Endothelial cell of umbilical vein (primary cell): ENCODE data around the gene RBM6. TPM values are rescaled to one million over a fixed set of nuclear protein-coding genes. Genes with fewer than 3 reads are reported as not detected.
A peak's percentile ranks its signal among the peaks of the same experiment; 100 is the strongest.

Source experiments
- BruUV-seq: library from RNA; stranded (reverse); fragments of 400-500 nt; replicated peaks from 2 replicates; lab custom pipeline; 2021; lab: Mats Ljungman, UMichigan
- CTCF ChIA-PET: fragments of 300-600, 350-600 bp; sonication (Branson Sonifier 250); formaldehyde crosslinking; loops from one replicate; lab custom pipeline; 2021; ENCODE audit warnings: antibody characterized with exemption, inconsistent platforms; lab: Charles Lee
- POLR2A ChIA-PET: fragments of 300-600, 350-600 bp; sonication (Branson Sonifier 250); formaldehyde crosslinking; loops from one replicate; lab custom pipeline; 2021; ENCODE audit warnings: antibody characterized with exemption, inconsistent platforms; lab: Charles Lee
- DNase-seq: peaks from one replicate; pipeline ENCODE4 v3.0.0-alpha.2; 2011; ENCODE audit warnings: low read depth, low spot score
- FAIRE-seq: peaks from 2 replicates; lab custom pipeline; 2011; peaks lifted over from hg19 to GRCh38; lab: Jason Lieb, UNC
- H2AFZ ChIP-seq: 2 replicates; pipeline ENCODE4 v1.6.0; 2012; ENCODE audit warnings: low read depth, low read length, control low read depth, inconsistent platforms
- H3K27ac ChIP-seq: 2 replicates; pipeline ENCODE4 v1.5.1; 2011; ENCODE audit warnings: low read depth, mild to moderate bottlenecking, control low read depth, low read length, moderate library complexity; ENCODE audit not compliant: insufficient read depth
- H3K27me3 ChIP-seq, 2 experiments: 2 replicates each; pipeline versions ENCODE4 v1.6.0 to v1.6.1; 2011; ENCODE audit warnings: low read length in 2 of 2, mixed read lengths in 1 of 2; ENCODE audit not compliant: control insufficient read depth in 2 of 2, insufficient read depth in 2 of 2
- H3K36me3 ChIP-seq, 2 experiments: 2 replicates in 1 of 2; 3 replicates in 1 of 2; pipeline ENCODE4 v1.5.1; 2011; ENCODE audit warnings: low read length in 2 of 2, mild to moderate bottlenecking in 1 of 2, moderate library complexity in 1 of 2; ENCODE audit not compliant: control insufficient read depth in 2 of 2, insufficient read depth in 2 of 2; ENCODE audit errors: extremely low read depth in 1 of 2
- H3K4me1 ChIP-seq: 3 replicates; pipeline ENCODE4 v1.5.1; 2011; ENCODE audit warnings: mild to moderate bottlenecking, low read length; ENCODE audit not compliant: control insufficient read depth, insufficient read depth; ENCODE audit errors: extremely low read depth
- H3K4me2 ChIP-seq: 2 replicates; pipeline ENCODE4 v1.6.1; 2011; ENCODE audit warnings: low read length, control low read depth, mixed read lengths; ENCODE audit not compliant: insufficient read depth
- H3K4me3 ChIP-seq, 3 experiments: fragments of 200-600 bp in 1 of 3; sonication (generic), shearing (Covaris generic) in 1 of 3; replicated peaks in 1 of 3; 2 replicates each; pipeline ENCODE4 v1.5.1; 2011 to 2016; ENCODE audit warnings: control low read depth in 3 of 3, low read length in 3 of 3, mild to moderate bottlenecking in 2 of 3, inconsistent platforms in 1 of 3, low read depth in 1 of 3, moderate library complexity in 1 of 3; ENCODE audit not compliant: insufficient read depth in 1 of 3
- H3K79me2 ChIP-seq: 2 replicates; pipeline ENCODE4 v1.6.0; 2012; ENCODE audit warnings: low read length, inconsistent platforms; ENCODE audit not compliant: control insufficient read depth, insufficient read depth
- H3K9ac ChIP-seq: replicated peaks from 2 replicates; pipeline ENCODE3; 2011; ENCODE audit warnings: low read length, control low read depth; ENCODE audit not compliant: insufficient read depth; ENCODE audit errors: extremely low read depth
- H3K9me1 ChIP-seq: replicated peaks from 3 replicates; pipeline ENCODE4 v1.6.0; 2011; ENCODE audit warnings: mild to moderate bottlenecking, low read length; ENCODE audit not compliant: control insufficient read depth, insufficient read depth; ENCODE audit errors: extremely low read depth
- H3K9me3 ChIP-seq: replicated peaks from 2 replicates; pipeline ENCODE4 v1.5.1; 2012; ENCODE audit warnings: low read length, inconsistent platforms; ENCODE audit not compliant: control insufficient read depth, insufficient read depth
- H4K20me1 ChIP-seq: replicated peaks from 2 replicates; pipeline ENCODE3; 2011; ENCODE audit warnings: mild to moderate bottlenecking, low read length; ENCODE audit not compliant: control insufficient read depth, insufficient read depth; ENCODE audit errors: extremely low read depth
- CTCF ChIP-seq, 2 donors: IDR thresholded peaks; 1 replicate in 1 of 2; 2 replicates in 1 of 2; pipeline ENCODE4 v1.5.1; 2011; ENCODE audit warnings: low read length in 2 of 2, mild to moderate bottlenecking in 2 of 2, moderate library complexity in 2 of 2, control low read depth in 1 of 2, inconsistent platforms in 1 of 2, low read depth in 1 of 2; ENCODE audit not compliant: insufficient read depth in 1 of 2; ENCODE audit errors: extremely low read depth in 1 of 2
- EZH2 ChIP-seq: IDR thresholded peaks from 2 replicates; pipeline ENCODE4 v1.6.1; 2012; ENCODE audit warnings: borderline replicate concordance, low read depth, mild to moderate bottlenecking, moderate library complexity, low read length, inconsistent platforms; ENCODE audit not compliant: severe bottlenecking
- FOS ChIP-seq: IDR thresholded peaks from 2 replicates; pipeline ENCODE4 v1.6.1; 2011; ENCODE audit warnings: mild to moderate bottlenecking, low read length, moderate library complexity, borderline replicate concordance; ENCODE audit not compliant: insufficient read depth
- GATA2 ChIP-seq: IDR thresholded peaks from 2 replicates; pipeline ENCODE4 v1.7.0; 2011; ENCODE audit warnings: low read depth, mild to moderate bottlenecking, moderate library complexity, mixed read lengths, low read length; ENCODE audit not compliant: insufficient read length, insufficient read depth
- JUN ChIP-seq: IDR thresholded peaks from 2 replicates; pipeline ENCODE4 v1.6.1; 2011; ENCODE audit warnings: borderline replicate concordance, low read depth; ENCODE audit not compliant: insufficient read length, insufficient read depth
- MAX ChIP-seq: IDR thresholded peaks from 2 replicates; pipeline ENCODE4 v1.6.1; 2011; ENCODE audit not compliant: insufficient read depth, insufficient read length
- MYC ChIP-seq: IDR thresholded peaks from one replicate; pipeline ENCODE4 v1.6.1; 2011; ENCODE audit warnings: mild to moderate bottlenecking, low read depth, low read length
- POLR2A ChIP-seq: IDR thresholded peaks from 2 replicates; pipeline ENCODE4 v1.6.1; 2012; ENCODE audit warnings: low read depth, mild to moderate bottlenecking, control low read depth, low read length
- POLR2AphosphoS5 ChIP-seq: IDR thresholded peaks from 2 replicates; pipeline ENCODE4 v1.6.1; 2012; ENCODE audit warnings: low read depth, mild to moderate bottlenecking, control low read depth, low read length, moderate library complexity; ENCODE audit not compliant: insufficient read depth
- dilution Hi-C: fragments of 300-500 bp; cut with MboI; formaldehyde crosslinking; loops from one replicate; pipeline ENCODE4 v1.15.0; 2019; ENCODE audit warnings: low sequenced_read_pairs; ENCODE audit not compliant: extremely low pct_ligation_motif_present
- intact Hi-C: fragments of 100-400 bp; cut with micrococcal nuclease; formaldehyde crosslinking; loops from one replicate; pipeline ENCODE4 v1.10.0; 2022
- polyA plus RNA-seq, 4 experiments: library from polyadenylated mRNA; depleted of rRNA in 3 of 4; stranded (reverse) in 3 of 4; unstranded in 1 of 4; fragments of >200 nt; gene quantifications; 2 replicates each; pipeline versions ENCODE4 v1.2.1 to v1.2.3, GENCODE V29; 2011 to 2012; ENCODE audit warnings: missing spikeins in 1 of 4
- total RNA-seq: library from RNA; stranded (reverse); gene quantifications from 2 replicates; pipeline ENCODE4 v1.2.3, GENCODE V29; 2021

The RBM6 gene
- total and polyA plus RNA-seq, 2 donors (not counting 3 experiments of a cell fraction or from before 2014, with no cell fraction given): 30.4 to 94.5 TPM

- CTCF ChIA-PET: interaction anchor here (0.8 to 0.9 kb wide), 2 partner anchors 16 to 39 kb away, joined by 3 read pairs; no protein-coding TSS in a partner anchor
These were observed 58.4 kb downstream of the RBM6 start for GRCh38 chr3:49998326-49998725.

GRCh38 chr3:50001511-50001910, 61.6 kb downstream of the RBM6 start:
- H3K9ac ChIP-seq: no peak overlapping the region
- FAIRE-seq (no peak), DNase-seq (no peak)
- H4K20me1 ChIP-seq: peaks cover 6% of the 10 kb centered on the region
- no peak overlapping the region for H3K4me3 ChIP-seq
- TF ChIP-seq MAX: no peak
- TF ChIP-seq MYC: no peak
- TF ChIP-seq FOS: no peak
- no peak for TF ChIP-seq POLR2A
- TF ChIP-seq GATA2: no peak
- TF ChIP-seq JUN: no peak
- TF ChIP-seq EZH2: no peak
- TF ChIP-seq CTCF (IDR thresholded peaks at IDR 0.05; ENCODE audit: extremely low read depth in 1 of 2, insufficient read depth in 1 of 2, low read depth in 1 of 2, low read length in 2 of 2): no peak
- TF ChIP-seq POLR2AphosphoS5: no peak
- no peaks in the 10 kb centered on the region for H3K9me1 ChIP-seq
- H3K4me1 ChIP-seq: peaks cover 15% of the 10 kb centered on the region
- POLR2A ChIA-PET: no interaction called here
- dilution Hi-C loops (no loop called here), intact Hi-C loops (no loop called here)
- H3K27ac ChIP-seq: no peak overlapping the region
- no peak overlapping the region for H3K4me2 ChIP-seq
- H3K36me3 ChIP-seq: peaks cover 2 to 4% of the 10 kb centered on the region in 2 experiments
- no peak overlapping the region for H2AFZ ChIP-seq
- H3K27me3 ChIP-seq: no peaks in the 10 kb centered on the region
- no TSS peak for BruUV-seq
- CTCF ChIA-PET: no interaction called here
- H3K79me2 ChIP-seq: peaks cover 10% of the 10 kb centered on the region
- H3K9me3 ChIP-seq: no peaks in the 10 kb centered on the region

More at GRCh38 chr3:49998326-49998725, 58.4 kb downstream of the RBM6 start:
- H3K4me3 ChIP-seq: no peak overlapping the region
- dilution Hi-C loops: no loop called here
- BruUV-seq: no TSS peak
- no peak overlapping the region for H2AFZ ChIP-seq
- DNase-seq (peak; percentile 61), FAIRE-seq (peak; percentile 70)
- H3K27me3 ChIP-seq: no peaks in the 10 kb centered on the region
- peaks cover 2 to 4% of the 10 kb centered on the region in 2 experiments for H3K36me3 ChIP-seq
- H3K4me2 ChIP-seq: peak overlapping the region; percentile 50
- intact Hi-C loops: no loop called here
- H3K79me2 ChIP-seq: peaks cover 10% of the 10 kb centered on the region
- peaks cover 6% of the 10 kb centered on the region for H4K20me1 ChIP-seq
- TF ChIP-seq POLR2AphosphoS5: no peak
- TF ChIP-seq FOS: peak; percentile 24
- H3K9ac ChIP-seq: no peak overlapping the region
- no peak overlapping the region for H3K27ac ChIP-seq
- peaks cover 15% of the 10 kb centered on the region for H3K4me1 ChIP-seq
- no peaks in the 10 kb centered on the region for H3K9me1 ChIP-seq
- POLR2A ChIA-PET: no interaction called here
- no peaks in the 10 kb centered on the region for H3K9me3 ChIP-seq
